Measurements from ENCODE around the gene EEFSEC.

GRCh38 chr3:128347282-128347681, 194.0 kb downstream of the EEFSEC start:
- TF ChIP-seq POLR2A (IDR thresholded peaks at IDR 0.05; ENCODE audit: low read depth, low read length) (no peak), ELK1 (IDR thresholded peaks at IDR 0.05; ENCODE audit: borderline replicate concordance, low read depth, low read length) (no peak), CHD1 (IDR thresholded peaks at IDR 0.05; ENCODE audit: low read depth, low read length) (no peak), MXI1 (IDR thresholded peaks at IDR 0.05; ENCODE audit: borderline replicate concordance, low read depth, low read length) (no peak)
- TF ChIP-seq, protein P1, sequence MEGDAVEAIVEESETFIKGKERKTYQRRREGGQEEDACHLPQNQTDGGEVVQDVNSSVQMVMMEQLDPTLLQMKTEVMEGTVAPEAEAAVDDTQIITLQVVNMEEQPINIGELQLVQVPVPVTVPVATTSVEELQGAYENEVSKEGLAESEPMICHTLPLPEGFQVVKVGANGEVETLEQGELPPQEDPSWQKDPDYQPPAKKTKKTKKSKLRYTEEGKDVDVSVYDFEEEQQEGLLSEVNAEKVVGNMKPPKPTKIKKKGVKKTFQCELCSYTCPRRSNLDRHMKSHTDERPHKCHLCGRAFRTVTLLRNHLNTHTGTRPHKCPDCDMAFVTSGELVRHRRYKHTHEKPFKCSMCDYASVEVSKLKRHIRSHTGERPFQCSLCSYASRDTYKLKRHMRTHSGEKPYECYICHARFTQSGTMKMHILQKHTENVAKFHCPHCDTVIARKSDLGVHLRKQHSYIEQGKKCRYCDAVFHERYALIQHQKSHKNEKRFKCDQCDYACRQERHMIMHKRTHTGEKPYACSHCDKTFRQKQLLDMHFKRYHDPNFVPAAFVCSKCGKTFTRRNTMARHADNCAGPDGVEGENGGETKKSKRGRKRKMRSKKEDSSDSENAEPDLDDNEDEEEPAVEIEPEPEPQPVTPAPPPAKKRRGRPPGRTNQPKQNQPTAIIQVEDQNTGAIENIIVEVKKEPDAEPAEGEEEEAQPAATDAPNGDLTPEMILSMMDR (conservative IDR thresholded peaks at IDR 0.05; ENCODE audit: low read depth, low read length) = no peak
